Pancreas (tissue), 10 donors: Measurements from ENCODE around the gene HEG1. TPM values are rescaled to one million over a fixed set of nuclear protein-coding genes. Genes with fewer than 3 reads are reported as not detected.

ENCODE experiments used
- ATAC-seq, 4 donors: fragments of 200-7000 bp; cut with Tn5 transposase; one replicate each; pipeline versions ENCODE4 v1.8.0 to v1.9.1; 2020; ENCODE audit warnings: mild to moderate bottlenecking in 4 of 4, moderate library complexity in 4 of 4
- DNase-seq, 6 donors: peaks; one replicate each; pipeline ENCODE4 v3.0.0-alpha.2; 2020
- FAIRE-seq: peaks from 2 replicates; lab custom pipeline; 2012; peaks lifted over from hg19 to GRCh38; lab: Jason Lieb, UNC
- H3K27ac ChIP-seq, 4 donors: fragments of 200-600 bp; sonication (generic); 1 replicate in 3 of 4; 2 replicates in 1 of 4; pipeline versions ENCODE4 v1.5.0 to v1.8.0; 2020
- H3K27me3 ChIP-seq, 4 donors: fragments of 200-600 bp; one replicate each; pipeline ENCODE4 v1.8.0; 2021
- H3K36me3 ChIP-seq, 3 donors: fragments of 200-600 bp; sonication (generic) in 1 of 3; one replicate each; pipeline versions ENCODE4 v1.5.0 to v1.8.0; 2020 to 2021
- H3K4me1 ChIP-seq, 3 donors: fragments of 200-600 bp; one replicate each; pipeline ENCODE4 v1.8.0; 2021
- H3K4me3 ChIP-seq, 4 donors: fragments of 200-600 bp; sonication (generic) in 2 of 4; one replicate each; pipeline versions ENCODE4 v1.5.0 to v1.8.0; 2020 to 2021
- H3K9me3 ChIP-seq, 4 donors: fragments of 200-600 bp; one replicate each; pipeline ENCODE4 v1.8.0; 2021
- CTCF ChIP-seq, 4 donors: fragments of 200-600 bp; sonication (generic) in 3 of 4; IDR thresholded peaks; one replicate each; pipeline versions ENCODE4 v1.5.0 to v1.8.0; 2021; ENCODE audit warnings: antibody characterized with exemption in 4 of 4
- WGBS, 2 donors: extraction: QIAGEN DNeasy Blood & Tissue Kit; methylation state at CpG; one replicate each; pipeline ENCODE4 v1.1.7; 2013; 5-methylcytosine and 5-hydroxymethylcytosine counted together
- intact Hi-C, 3 donors: fragments of 100-400 bp; cut with DNase I; formaldehyde crosslinking; loops; one replicate each; pipeline versions ENCODE4 v1.11.1 to v1.14.2; 2022
- polyA plus RNA-seq, 2 donors: library from polyadenylated mRNA; stranded (reverse); fragments of 200-250 nt; gene quantifications; one replicate each; pipeline ENCODE4 v1.2.3, GENCODE V29; 2013
- total RNA-seq, 6 donors: library from RNA; stranded (reverse); fragmentation: NEBNext Ultra II Directional in 4 of 6; extraction: Animal tissue kit (Norgen Biotek cat#: 25700) in 4 of 6; gene quantifications; one replicate each; pipeline versions ENCODE4 v1.2.1 to v1.2.4, GENCODE V29; 2021 to 2023
- donor health status: healthy with polysubstance abuse.
- donor health status: DM: no; HTN: no; CAD: no; lungs with moderate emphysema.
- donor health status: DM: no; HTN: no; CAD: no.
- donor health status: control.
- donor health status: control.
- donor health status: Bipolar disorder and iron deficiency.
- donor health status: DM: yes; HTN: yes; CAD: no.
- donor health status: DM: no; HTN: no; CAD: no.
- donor health status: DM: no; HTN: no; CAD: no.
- donor health status: DM: yes; HTN: yes; CAD: no.

Gene HEG1
- total and polyA plus RNA-seq, 8 donors, result 9.6 to 36.6 (median 20.9) TPM

- H3K4me3 ChIP-seq, result no peak overlapping the region
- DNase-seq (no peak), ATAC-seq (peak in 1 of 4 donors; percentile 25), FAIRE-seq (no peak)
- peaks cover 0 to 5% (median 0%) of the 10 kb centered on the region in 3 donors for H3K36me3 ChIP-seq
- 75 to 82% methylated on average over 7 of the region's 7 CpGs for WGBS, 2 donors
- TF ChIP-seq CTCF (IDR thresholded peaks at IDR 0.05), result no peak
- H3K4me1 ChIP-seq, result peaks cover 0 to 2% (median 0%) of the 10 kb centered on the region in 3 donors
- H3K9me3 ChIP-seq, result no peaks in the 10 kb centered on the region
- H3K27ac ChIP-seq, result no peak overlapping the region
- no peaks in the 10 kb centered on the region for H3K27me3 ChIP-seq
- intact Hi-C loops, result no loop called here
Measured at GRCh38 chr3:124966521-124967445, 89.0 kb downstream of the HEG1 start.

GRCh38 chr3:124965413-124965812 is 90.4 kb downstream of the HEG1 start:
- Histone ChIP-seq H3K4me3 (no peak overlapping the region), H3K36me3 (peaks cover 0 to 5% (median 0%) of the 10 kb centered on the region in 3 donors), H3K4me1 (peaks cover 0 to 2% (median 0%) of the 10 kb centered on the region in 3 donors), H3K27ac (no peak overlapping the region), H3K27me3 (no peaks in the 10 kb centered on the region), H3K9me3 (no peaks in the 10 kb centered on the region)
- ATAC-seq (peak in 2 of 4 donors; percentile 18 to 20), FAIRE-seq (no peak), DNase-seq (no peak)
- intact Hi-C loops, result no loop called here
- WGBS, 2 donors, result 69% methylated on average over 1 of the region's 1 CpG
- TF ChIP-seq CTCF (IDR thresholded peaks at IDR 0.05), result no peak

- DNase-seq (no peak), FAIRE-seq (no peak), ATAC-seq (peak in 1 of 4 donors; percentile 9)
- peaks cover 0 to 2% (median 0%) of the 10 kb centered on the region in 3 donors for H3K36me3 ChIP-seq
- intact Hi-C loops, result no loop called here
- TF ChIP-seq CTCF (IDR thresholded peaks at IDR 0.05), result no peak
- H3K27me3 ChIP-seq, result no peaks in the 10 kb centered on the region
- H3K27ac ChIP-seq, result no peak overlapping the region
- 90 to 93% methylated on average over 4 of the region's 4 CpGs for WGBS, 2 donors
- no peaks in the 10 kb centered on the region for H3K9me3 ChIP-seq
- H3K4me3 ChIP-seq, result no peak overlapping the region
- peaks cover 0 to 2% (median 0%) of the 10 kb centered on the region in 3 donors for H3K4me1 ChIP-seq
Measured at GRCh38 chr3:124964387-124964786, 91.4 kb downstream of the HEG1 start.

GRCh38 chr3:124963755-124964154 is 92.0 kb downstream of the HEG1 start:
- intact Hi-C loops, result no loop called here
- Histone ChIP-seq H3K9me3 (no peaks in the 10 kb centered on the region), H3K4me3 (no peak overlapping the region), H3K4me1 (peaks cover 0 to 2% (median 0%) of the 10 kb centered on the region in 3 donors), H3K27me3 (no peaks in the 10 kb centered on the region), H3K36me3 (no peaks in the 10 kb centered on the region), H3K27ac (no peak overlapping the region)
- DNase-seq (no peak), ATAC-seq (peak; percentile 14 to 42 (median 26)), FAIRE-seq (no peak)
- WGBS, 2 donors, result 20 to 30% methylated on average over 3 of the region's 3 CpGs
- no peak for TF ChIP-seq CTCF (IDR thresholded peaks at IDR 0.05)
